Stomach smooth muscle (tissue), 2 donors: ENCODE measurements around the gene MEGF8.

Source experiments
- H3K27ac ChIP-seq: one replicate; pipeline ENCODE4 v1.7.0; 2013; ENCODE audit warnings: mild to moderate bottlenecking, low read length, inconsistent platforms
- H3K27me3 ChIP-seq, 2 donors: one replicate each; pipeline ENCODE4 v1.7.0; 2013; ENCODE audit warnings: low read length in 2 of 2; ENCODE audit not compliant: insufficient read depth in 2 of 2, control insufficient read depth in 1 of 2
- H3K36me3 ChIP-seq, 2 donors: one replicate each; pipeline ENCODE4 v1.7.0; 2013; ENCODE audit warnings: low read length in 2 of 2; ENCODE audit not compliant: control insufficient read depth in 2 of 2, insufficient read depth in 2 of 2
- H3K4me1 ChIP-seq: one replicate; pipeline ENCODE4 v1.7.0; 2013; ENCODE audit warnings: low read length; ENCODE audit not compliant: control insufficient read depth, insufficient read depth
- H3K4me3 ChIP-seq, 2 donors: one replicate each; pipeline ENCODE4 v1.7.0; 2013; ENCODE audit warnings: low read length in 2 of 2
- H3K9ac ChIP-seq, 2 donors: one replicate each; pipeline ENCODE4 v1.7.0; 2013; ENCODE audit warnings: low read length in 2 of 2, mild to moderate bottlenecking in 1 of 2
- H3K9me3 ChIP-seq, 2 donors: one replicate each; pipeline ENCODE4 v1.7.0; 2013; ENCODE audit warnings: low read length in 2 of 2; ENCODE audit not compliant: control insufficient read depth in 2 of 2
- donor health status: healthy.
- donor health status: Pancreatic carcinoma.

MEGF8 gene

DNA sequence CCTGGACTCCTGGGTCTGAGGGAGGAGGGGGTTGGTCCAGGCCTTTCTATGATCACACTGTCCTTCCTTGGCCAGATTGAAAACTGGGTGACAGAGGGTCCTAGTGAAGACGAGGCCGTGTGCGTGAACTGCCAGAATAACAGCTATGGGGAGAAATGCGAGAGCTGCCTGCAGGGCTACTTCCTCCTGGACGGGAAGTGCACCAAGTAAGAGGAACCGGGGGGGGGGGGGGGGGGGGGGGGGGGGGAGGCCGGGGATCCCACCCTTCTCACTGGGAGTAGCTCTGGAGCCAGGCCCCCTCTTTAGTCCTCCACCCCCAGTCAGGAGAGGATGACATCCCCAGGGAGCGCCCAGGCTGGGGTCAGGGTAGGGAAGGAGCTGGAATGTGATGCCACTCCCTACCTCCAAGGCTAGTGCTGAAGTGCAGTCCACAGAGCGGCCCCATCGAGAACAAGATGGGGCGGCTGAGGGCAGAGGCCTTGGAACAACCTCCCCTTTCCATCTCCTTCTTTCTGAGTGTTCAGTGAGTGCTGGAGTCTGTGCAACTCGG is 45.3 kb downstream of the MEGF8 start:
- Histone ChIP-seq H3K9me3 (no peaks in the 10 kb centered on the region), H3K36me3 (peaks cover 10% of the 10 kb centered on the region in 2 donors), H3K9ac (no peak overlapping the region), H3K4me1 (no peaks in the 10 kb centered on the region), H3K4me3 (no peak overlapping the region), H3K27me3 (no peaks in the 10 kb centered on the region), H3K27ac (no peak overlapping the region)

- Histone ChIP-seq H3K27ac (no peak overlapping the region), H3K27me3 (no peaks in the 10 kb centered on the region), H3K4me1 (no peaks in the 10 kb centered on the region), H3K4me3 (no peak overlapping the region), H3K9me3 (no peaks in the 10 kb centered on the region), H3K9ac (no peak overlapping the region), H3K36me3 (peaks cover 6 to 10% of the 10 kb centered on the region in 2 donors)
Measured at GRCh38 chr19:42374826-42375376, 49.5 kb downstream of the MEGF8 start.

DNA sequence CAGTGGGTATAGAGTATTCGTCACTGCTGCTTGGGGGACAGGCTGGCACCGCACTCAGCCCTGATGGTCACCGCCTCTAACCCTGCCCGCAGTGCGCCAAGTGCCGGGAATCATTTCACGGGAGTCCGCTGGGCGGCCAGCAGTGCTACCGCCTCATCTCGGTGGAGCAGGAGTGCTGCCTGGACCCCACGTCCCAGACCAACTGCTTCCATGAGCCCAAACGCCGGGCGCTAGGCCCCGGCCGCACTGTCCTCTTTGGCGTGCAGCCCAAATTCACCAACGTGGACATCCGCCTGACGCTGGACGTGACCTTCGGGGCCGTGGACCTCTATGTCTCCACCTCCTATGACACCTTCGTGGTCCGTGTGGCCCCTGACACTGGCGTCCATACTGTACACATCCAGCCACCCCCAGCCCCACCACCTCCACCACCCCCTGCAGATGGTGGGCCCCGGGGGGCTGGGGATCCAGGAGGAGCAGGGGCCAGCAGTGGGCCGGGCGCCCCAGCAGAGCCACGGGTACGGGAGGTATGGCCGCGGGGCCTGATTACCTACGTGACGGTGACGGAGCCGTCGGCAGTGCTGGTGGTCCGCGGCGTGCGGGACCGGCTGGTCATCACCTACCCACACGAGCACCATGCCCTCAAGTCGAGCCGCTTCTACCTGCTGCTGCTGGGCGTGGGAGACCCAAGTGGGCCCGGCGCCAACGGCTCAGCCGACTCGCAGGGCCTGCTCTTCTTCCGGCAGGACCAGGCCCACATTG is 50.2 kb downstream of the MEGF8 start:
- Histone ChIP-seq H3K36me3 (peaks cover 6 to 10% of the 10 kb centered on the region in 2 donors), H3K9me3 (no peaks in the 10 kb centered on the region), H3K4me3 (no peak overlapping the region), H3K9ac (no peak overlapping the region), H3K4me1 (no peaks in the 10 kb centered on the region), H3K27me3 (no peaks in the 10 kb centered on the region), H3K27ac (no peak overlapping the region)

GRCh38 chr19:42376177-42376555 is 50.7 kb downstream of the MEGF8 start:
- Histone ChIP-seq H3K27me3 (no peaks in the 10 kb centered on the region), H3K36me3 (peaks cover 4 to 8% of the 10 kb centered on the region in 2 donors), H3K9ac (no peak overlapping the region), H3K4me1 (no peaks in the 10 kb centered on the region), H3K9me3 (no peaks in the 10 kb centered on the region), H3K27ac (no peak overlapping the region), H3K4me3 (no peak overlapping the region)

GRCh38 chr19:42378225-42379215 is 53.1 kb downstream of the MEGF8 start:
- no peaks in the 10 kb centered on the region for H3K9me3 ChIP-seq
- peaks cover 4 to 7% of the 10 kb centered on the region in 2 donors for H3K36me3 ChIP-seq
- no peak overlapping the region for H3K4me3 ChIP-seq
- no peak overlapping the region for H3K9ac ChIP-seq
- no peaks in the 10 kb centered on the region for H3K4me1 ChIP-seq
- H3K27me3 ChIP-seq, result peaks cover 6 to 11% of the 10 kb centered on the region in 2 donors
- H3K27ac ChIP-seq, result no peak overlapping the region

DNA sequence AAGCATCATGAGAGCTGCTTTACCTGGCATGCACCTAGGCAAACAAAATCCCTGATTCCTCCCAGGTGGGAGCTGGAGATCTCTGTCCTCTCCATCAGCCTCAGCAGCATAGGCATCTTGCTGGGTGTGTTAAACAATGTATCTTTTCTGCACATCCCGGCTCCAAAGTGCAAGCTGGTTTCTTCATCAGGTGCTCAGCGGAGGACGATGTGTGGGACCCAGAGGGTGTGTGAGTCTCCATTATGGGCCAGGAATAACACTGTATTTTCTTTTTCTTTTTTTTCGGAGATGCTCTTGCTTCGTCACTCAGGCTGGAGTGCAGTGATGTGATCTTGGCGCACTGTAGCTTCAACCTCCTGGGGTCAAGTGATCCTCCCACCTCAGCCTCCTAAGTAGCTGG is 54.7 kb downstream of the MEGF8 start:
- Histone ChIP-seq H3K4me1 (no peaks in the 10 kb centered on the region), H3K9ac (no peak overlapping the region), H3K9me3 (no peaks in the 10 kb centered on the region), H3K27me3 (peaks cover 6 to 11% of the 10 kb centered on the region in 2 donors), H3K27ac (no peak overlapping the region), H3K36me3 (peaks cover 0 to under 1% of the 10 kb centered on the region in 2 donors), H3K4me3 (no peak overlapping the region)

- Histone ChIP-seq H3K9me3 (no peaks in the 10 kb centered on the region), H3K27me3 (peaks cover 38 to 43% of the 10 kb centered on the region in 2 donors), H3K27ac (no peak overlapping the region), H3K4me3 (peak overlapping the region in 1 of 2 donors; percentile 57), H3K4me1 (peaks cover 7% of the 10 kb centered on the region), H3K9ac (no peak overlapping the region), H3K36me3 (no peaks in the 10 kb centered on the region)
Measured at GRCh38 chr19:42386974-42387707, 61.7 kb downstream of the MEGF8 start.

DNA sequence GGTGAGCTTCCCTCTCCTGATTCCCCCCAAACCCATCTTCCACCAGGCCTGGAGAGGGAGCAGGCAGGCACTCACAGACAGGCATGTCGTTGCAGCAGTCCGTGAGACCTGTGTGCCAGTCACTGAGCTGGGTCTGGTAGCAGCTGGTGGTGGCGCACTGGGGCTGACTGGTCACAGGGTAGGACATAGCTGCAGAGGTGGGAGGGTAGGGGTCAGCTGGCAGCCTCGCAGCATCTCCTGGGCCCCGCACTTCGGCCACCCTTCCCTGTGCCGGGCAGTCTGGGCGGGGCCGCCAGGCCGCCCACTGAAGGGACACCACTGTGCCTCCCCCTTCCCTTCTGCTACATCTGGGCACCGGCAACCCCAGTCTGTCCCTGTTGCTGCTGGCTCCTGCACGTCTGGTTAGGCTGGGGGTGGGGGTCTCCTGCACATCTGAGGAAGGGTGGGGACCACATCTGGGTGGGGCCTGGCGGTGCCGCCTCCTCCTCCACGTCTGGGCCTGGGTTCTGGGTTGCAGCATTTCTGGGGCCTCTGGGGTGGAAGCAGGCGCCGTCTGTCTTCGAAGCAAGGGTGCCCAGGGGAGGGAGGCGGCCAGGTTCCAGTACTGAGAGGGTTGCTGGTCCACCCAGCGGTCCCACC is 63.5 kb downstream of the MEGF8 start:
- H3K9ac ChIP-seq, result no peak overlapping the region
- peaks cover 7% of the 10 kb centered on the region for H3K4me1 ChIP-seq
- H3K27ac ChIP-seq, result no peak overlapping the region
- peaks cover 30 to 37% of the 10 kb centered on the region in 2 donors for H3K27me3 ChIP-seq
- H3K4me3 ChIP-seq, result no peak overlapping the region
- H3K36me3 ChIP-seq, result no peaks in the 10 kb centered on the region
- H3K9me3 ChIP-seq, result no peaks in the 10 kb centered on the region

DNA sequence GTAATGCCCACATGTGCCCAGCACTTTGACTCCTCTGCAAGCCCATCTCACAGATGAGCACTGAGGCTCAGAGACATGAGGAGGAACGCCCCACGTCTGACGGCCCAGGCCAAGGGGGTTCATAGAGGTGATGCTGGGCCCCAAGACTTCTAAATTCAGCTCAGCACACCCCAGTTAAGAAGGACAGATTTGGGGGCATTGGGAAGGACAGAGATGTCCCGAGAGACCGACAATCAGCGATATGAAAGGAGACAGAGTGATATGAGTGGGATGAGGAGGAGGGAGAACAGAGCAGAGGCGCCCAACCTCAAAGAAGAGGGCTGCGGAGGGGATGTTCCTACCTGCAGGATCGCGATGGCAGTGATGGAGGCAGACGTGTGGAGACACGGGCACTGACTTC is 64.5 kb downstream of the MEGF8 start, which contains the start of gene CNFN:
CNFN (minus strand) TSS at position 399 of the 400 bp plus-strand sequence. CDS start 1,260 bp downstream, outside the sequence.
- Histone ChIP-seq H3K27ac (no peak within 1 kb of the TSS), H3K36me3 (no peaks in the 10 kb centered on the region), H3K4me3 (no peak within 1 kb of the TSS), H3K4me1 (peaks cover 7% of the 10 kb centered on the region), H3K27me3 (peaks cover 30 to 37% of the 10 kb centered on the region in 2 donors), H3K9me3 (no peaks in the 10 kb centered on the region), H3K9ac (no peak within 1 kb of the TSS)
